ENCODE results near the gene CSTF2. TPM values are rescaled to one million over a fixed set of nuclear protein-coding genes. Genes with fewer than 3 reads are reported as not detected.

Gene CSTF2, protein sequence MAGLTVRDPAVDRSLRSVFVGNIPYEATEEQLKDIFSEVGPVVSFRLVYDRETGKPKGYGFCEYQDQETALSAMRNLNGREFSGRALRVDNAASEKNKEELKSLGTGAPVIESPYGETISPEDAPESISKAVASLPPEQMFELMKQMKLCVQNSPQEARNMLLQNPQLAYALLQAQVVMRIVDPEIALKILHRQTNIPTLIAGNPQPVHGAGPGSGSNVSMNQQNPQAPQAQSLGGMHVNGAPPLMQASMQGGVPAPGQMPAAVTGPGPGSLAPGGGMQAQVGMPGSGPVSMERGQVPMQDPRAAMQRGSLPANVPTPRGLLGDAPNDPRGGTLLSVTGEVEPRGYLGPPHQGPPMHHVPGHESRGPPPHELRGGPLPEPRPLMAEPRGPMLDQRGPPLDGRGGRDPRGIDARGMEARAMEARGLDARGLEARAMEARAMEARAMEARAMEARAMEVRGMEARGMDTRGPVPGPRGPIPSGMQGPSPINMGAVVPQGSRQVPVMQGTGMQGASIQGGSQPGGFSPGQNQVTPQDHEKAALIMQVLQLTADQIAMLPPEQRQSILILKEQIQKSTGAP
- total RNA-seq (2021) (29.8 to 30.3 TPM (median 30.2 TPM) in 3 replicates), Bru-seq, nascent RNA (percentile 78 among the genes with signal in this experiment)
- long read RNA-seq, experiment 1, transcript CSTF2-201 (14 exons, 1,958 nt): major isoform, 183 of 228 reads
- long read RNA-seq, experiment 1, partial matches to known transcripts: 22 of 228 reads
- long read RNA-seq, experiment 1, other reads (novel, unspliced or antisense): 22 of 228 reads
- long read RNA-seq, experiment 2, transcript CSTF2-201 (14 exons, 1,958 nt): major isoform, 8 of 24 reads
- long read RNA-seq, experiment 2, partial matches to known transcripts: 13 of 24 reads
- long read RNA-seq, experiment 2, other reads (novel, unspliced or antisense): 3 of 24 reads
- long read RNA-seq, experiment 3, transcript CSTF2-201 (14 exons, 1,958 nt): major isoform, 89 of 112 reads
- long read RNA-seq, experiment 3, partial matches to known transcripts: 12 of 112 reads
- long read RNA-seq, experiment 3, other reads (novel, unspliced or antisense): 11 of 112 reads

DNA sequence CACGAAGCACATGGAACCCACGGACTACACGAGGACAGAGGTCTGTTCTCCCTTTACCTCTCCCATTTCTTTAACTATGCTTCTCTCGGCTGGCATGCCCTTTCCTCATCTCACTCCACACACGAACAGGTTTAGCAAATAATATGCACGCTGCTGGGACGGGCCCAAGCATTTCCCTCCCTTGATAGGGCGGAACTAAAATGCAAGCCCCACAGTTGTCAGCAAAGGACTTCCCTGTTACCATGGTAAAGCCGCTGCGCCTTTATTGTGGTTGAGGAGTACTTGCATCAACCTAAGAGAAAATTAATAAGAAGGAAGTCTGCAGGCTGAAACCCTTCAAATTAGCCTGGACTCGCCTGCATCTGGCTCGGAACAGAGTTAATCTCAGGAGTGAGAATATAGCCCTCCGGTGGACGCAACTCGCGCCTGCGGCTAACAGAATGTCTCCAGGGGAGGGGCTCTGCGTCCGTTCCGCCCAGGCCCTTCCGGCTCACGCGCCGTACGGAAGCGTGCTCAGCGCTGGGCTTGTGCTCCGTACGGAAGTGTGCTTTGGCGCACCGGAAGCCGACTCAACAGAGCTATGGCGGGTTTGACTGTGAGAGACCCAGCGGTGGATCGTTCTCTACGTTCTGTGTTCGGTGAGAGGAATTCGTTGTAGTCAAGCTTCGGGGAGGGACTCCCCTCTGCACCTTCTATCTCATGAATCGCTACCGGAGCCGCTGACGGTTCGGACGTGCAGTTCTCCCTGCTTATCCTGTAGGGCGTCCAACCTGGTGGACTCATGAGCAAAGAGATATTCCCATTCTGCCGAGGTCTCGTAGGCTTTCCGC lies at the start of gene CSTF2:
TSS of gene CSTF2 (plus strand) at position 555 of the 830 bp plus-strand sequence. CDS start at position 581, 26 bp downstream.
- peak within 1 kb of the TSS; percentile 86; the same call in 1 of the 2 replicates for H3K27ac Mint-ChIP-seq
- ChIA-PET CTCF (interaction anchor here (0.6 to 1.0 kb wide), 2 partner anchors 51 to 333 kb away, joined by 3 read pairs; no protein-coding TSS in a partner anchor), POLR2A (interaction anchor here (0.6 kb wide), 1 partner anchor 149 kb away, joined by 8 read pairs; no protein-coding TSS in a partner anchor)
- peaks cover 16% of the 10 kb centered on the region for H3K27me3 Mint-ChIP-seq (ENCODE audit: low read depth)
- H3K4me1 Mint-ChIP-seq: peaks cover 4% of the 10 kb centered on the region; the same call in 1 of the 2 replicates
- ATAC-seq (peak; percentile 99), DNase-seq (ENCODE audit: low spot score) (peak; percentile 73)
- H3K36me3 Mint-ChIP-seq: peaks cover 24% of the 10 kb centered on the region
- H3K4me3 Mint-ChIP-seq: peak within 1 kb of the TSS; percentile 90
- H3K9me3 Mint-ChIP-seq: no peaks in the 10 kb centered on the region
- TF ChIP-seq, protein P1, sequence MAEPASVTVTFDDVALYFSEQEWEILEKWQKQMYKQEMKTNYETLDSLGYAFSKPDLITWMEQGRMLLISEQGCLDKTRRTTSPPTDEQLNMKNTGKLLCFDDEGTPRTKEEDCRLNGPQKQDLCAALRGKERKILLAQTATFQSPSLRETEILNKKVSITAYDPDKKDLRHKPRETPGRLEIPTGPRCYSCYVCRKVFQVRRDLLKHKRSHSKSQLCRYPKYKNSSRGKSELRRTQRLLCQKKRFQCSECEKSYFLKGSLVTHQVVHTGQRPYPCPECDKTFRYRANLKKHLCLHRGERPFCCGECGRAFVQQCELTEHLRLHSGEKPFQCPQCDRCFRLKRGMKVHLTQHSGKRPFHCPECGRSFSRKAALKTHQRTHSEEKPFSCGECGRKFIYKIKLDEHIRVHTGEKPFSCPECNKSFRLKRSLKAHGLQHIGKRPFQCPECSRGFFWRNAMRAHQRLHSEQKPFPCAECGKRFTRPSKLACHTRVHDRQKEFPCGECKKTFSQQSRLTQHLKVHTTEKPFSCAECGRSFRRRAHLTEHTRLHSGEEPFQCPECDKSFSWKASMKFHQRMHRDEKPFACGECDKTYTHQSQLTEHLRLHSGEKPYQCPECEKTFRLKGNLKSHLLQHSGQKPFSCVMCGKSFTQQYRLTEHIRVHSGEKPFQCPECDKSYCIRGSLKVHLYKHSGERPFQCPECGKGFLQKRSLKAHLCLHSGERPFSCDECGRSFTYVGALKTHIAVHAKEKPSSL (CRISPR knock-in tag; conservative IDR thresholded peaks at IDR 0.05): no peak
- no peak for TF ChIP-seq ZNF219 (CRISPR knock-in tag; IDR thresholded peaks at IDR 0.05; ENCODE audit: borderline replicate concordance)
- TF ChIP-seq CREM (CRISPR knock-in tag; IDR thresholded peaks at IDR 0.05): peak; percentile 29; the same call in 1 of the 2 replicates
- TF ChIP-seq, protein P2, sequence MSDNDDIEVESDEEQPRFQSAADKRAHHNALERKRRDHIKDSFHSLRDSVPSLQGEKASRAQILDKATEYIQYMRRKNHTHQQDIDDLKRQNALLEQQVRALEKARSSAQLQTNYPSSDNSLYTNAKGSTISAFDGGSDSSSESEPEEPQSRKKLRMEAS (CRISPR knock-in tag; IDR thresholded peaks at IDR 0.05): peak; percentile 49; the same call in 1 of the 2 replicates
- TF ChIP-seq JAZF1 (CRISPR knock-in tag; IDR thresholded peaks at IDR 0.05): no peak
- TF ChIP-seq, protein P3, sequence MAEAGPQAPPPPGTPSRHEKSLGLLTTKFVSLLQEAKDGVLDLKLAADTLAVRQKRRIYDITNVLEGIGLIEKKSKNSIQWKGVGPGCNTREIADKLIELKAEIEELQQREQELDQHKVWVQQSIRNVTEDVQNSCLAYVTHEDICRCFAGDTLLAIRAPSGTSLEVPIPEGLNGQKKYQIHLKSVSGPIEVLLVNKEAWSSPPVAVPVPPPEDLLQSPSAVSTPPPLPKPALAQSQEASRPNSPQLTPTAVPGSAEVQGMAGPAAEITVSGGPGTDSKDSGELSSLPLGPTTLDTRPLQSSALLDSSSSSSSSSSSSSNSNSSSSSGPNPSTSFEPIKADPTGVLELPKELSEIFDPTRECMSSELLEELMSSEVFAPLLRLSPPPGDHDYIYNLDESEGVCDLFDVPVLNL (CRISPR knock-in tag; IDR thresholded peaks at IDR 0.05; ENCODE audit: borderline replicate concordance, low read depth): no peak
- 0 out of 2 replicates have a peak, but pooled peaks have one; percentile 13 for TF ChIP-seq FOXK1 (CRISPR knock-in tag; IDR thresholded peaks at IDR 0.05)
- no peak for TF ChIP-seq RELA (CRISPR knock-in tag; IDR thresholded peaks at IDR 0.05; ENCODE audit: borderline replicate concordance)
- TF ChIP-seq ELF4 (CRISPR knock-in tag; IDR thresholded peaks at IDR 0.05; ENCODE audit: low read depth): no peak
- TF ChIP-seq, protein P4, sequence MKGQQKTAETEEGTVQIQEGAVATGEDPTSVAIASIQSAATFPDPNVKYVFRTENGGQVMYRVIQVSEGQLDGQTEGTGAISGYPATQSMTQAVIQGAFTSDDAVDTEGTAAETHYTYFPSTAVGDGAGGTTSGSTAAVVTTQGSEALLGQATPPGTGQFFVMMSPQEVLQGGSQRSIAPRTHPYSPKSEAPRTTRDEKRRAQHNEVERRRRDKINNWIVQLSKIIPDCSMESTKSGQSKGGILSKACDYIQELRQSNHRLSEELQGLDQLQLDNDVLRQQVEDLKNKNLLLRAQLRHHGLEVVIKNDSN (CRISPR knock-in tag; IDR thresholded peaks at IDR 0.05): no peak
- TF ChIP-seq NFATC4 (CRISPR knock-in tag; IDR thresholded peaks at IDR 0.05): no peak
- no peak for TF ChIP-seq NR3C1 (CRISPR knock-in tag; conservative IDR thresholded peaks at IDR 0.05; ENCODE audit: low read depth)
- TF ChIP-seq, protein P5, sequence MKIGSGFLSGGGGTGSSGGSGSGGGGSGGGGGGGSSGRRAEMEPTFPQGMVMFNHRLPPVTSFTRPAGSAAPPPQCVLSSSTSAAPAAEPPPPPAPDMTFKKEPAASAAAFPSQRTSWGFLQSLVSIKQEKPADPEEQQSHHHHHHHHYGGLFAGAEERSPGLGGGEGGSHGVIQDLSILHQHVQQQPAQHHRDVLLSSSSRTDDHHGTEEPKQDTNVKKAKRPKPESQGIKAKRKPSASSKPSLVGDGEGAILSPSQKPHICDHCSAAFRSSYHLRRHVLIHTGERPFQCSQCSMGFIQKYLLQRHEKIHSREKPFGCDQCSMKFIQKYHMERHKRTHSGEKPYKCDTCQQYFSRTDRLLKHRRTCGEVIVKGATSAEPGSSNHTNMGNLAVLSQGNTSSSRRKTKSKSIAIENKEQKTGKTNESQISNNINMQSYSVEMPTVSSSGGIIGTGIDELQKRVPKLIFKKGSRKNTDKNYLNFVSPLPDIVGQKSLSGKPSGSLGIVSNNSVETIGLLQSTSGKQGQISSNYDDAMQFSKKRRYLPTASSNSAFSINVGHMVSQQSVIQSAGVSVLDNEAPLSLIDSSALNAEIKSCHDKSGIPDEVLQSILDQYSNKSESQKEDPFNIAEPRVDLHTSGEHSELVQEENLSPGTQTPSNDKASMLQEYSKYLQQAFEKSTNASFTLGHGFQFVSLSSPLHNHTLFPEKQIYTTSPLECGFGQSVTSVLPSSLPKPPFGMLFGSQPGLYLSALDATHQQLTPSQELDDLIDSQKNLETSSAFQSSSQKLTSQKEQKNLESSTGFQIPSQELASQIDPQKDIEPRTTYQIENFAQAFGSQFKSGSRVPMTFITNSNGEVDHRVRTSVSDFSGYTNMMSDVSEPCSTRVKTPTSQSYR (CRISPR knock-in tag; IDR thresholded peaks at IDR 0.05): no peak
- TF ChIP-seq IRF2 (CRISPR knock-in tag; IDR thresholded peaks at IDR 0.05; ENCODE audit: borderline replicate concordance, low read depth): no peak
- TF ChIP-seq SMAD4 (CRISPR knock-in tag; IDR thresholded peaks at IDR 0.05): no peak
- TF ChIP-seq, protein P6, sequence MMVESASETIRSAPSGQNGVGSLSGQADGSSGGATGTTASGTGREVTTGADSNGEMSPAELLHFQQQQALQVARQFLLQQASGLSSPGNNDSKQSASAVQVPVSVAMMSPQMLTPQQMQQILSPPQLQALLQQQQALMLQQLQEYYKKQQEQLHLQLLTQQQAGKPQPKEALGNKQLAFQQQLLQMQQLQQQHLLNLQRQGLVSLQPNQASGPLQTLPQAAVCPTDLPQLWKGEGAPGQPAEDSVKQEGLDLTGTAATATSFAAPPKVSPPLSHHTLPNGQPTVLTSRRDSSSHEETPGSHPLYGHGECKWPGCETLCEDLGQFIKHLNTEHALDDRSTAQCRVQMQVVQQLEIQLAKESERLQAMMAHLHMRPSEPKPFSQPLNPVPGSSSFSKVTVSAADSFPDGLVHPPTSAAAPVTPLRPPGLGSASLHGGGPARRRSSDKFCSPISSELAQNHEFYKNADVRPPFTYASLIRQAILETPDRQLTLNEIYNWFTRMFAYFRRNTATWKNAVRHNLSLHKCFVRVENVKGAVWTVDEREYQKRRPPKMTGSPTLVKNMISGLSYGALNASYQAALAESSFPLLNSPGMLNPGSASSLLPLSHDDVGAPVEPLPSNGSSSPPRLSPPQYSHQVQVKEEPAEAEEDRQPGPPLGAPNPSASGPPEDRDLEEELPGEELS (CRISPR knock-in tag; IDR thresholded peaks at IDR 0.05): no peak
- TF ChIP-seq, protein P7, sequence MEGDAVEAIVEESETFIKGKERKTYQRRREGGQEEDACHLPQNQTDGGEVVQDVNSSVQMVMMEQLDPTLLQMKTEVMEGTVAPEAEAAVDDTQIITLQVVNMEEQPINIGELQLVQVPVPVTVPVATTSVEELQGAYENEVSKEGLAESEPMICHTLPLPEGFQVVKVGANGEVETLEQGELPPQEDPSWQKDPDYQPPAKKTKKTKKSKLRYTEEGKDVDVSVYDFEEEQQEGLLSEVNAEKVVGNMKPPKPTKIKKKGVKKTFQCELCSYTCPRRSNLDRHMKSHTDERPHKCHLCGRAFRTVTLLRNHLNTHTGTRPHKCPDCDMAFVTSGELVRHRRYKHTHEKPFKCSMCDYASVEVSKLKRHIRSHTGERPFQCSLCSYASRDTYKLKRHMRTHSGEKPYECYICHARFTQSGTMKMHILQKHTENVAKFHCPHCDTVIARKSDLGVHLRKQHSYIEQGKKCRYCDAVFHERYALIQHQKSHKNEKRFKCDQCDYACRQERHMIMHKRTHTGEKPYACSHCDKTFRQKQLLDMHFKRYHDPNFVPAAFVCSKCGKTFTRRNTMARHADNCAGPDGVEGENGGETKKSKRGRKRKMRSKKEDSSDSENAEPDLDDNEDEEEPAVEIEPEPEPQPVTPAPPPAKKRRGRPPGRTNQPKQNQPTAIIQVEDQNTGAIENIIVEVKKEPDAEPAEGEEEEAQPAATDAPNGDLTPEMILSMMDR (IDR thresholded peaks at IDR 0.05): no peak
- no peak for TF ChIP-seq ZNF317 (CRISPR knock-in tag; IDR thresholded peaks at IDR 0.05; ENCODE audit: borderline replicate concordance, low read depth)
- no peak for TF ChIP-seq ZNF232 (CRISPR knock-in tag; IDR thresholded peaks at IDR 0.05)
- no peak for TF ChIP-seq ZNF423 (CRISPR knock-in tag; IDR thresholded peaks at IDR 0.05)

Data from WTC11 (cell line).